GM18867 (cell line): Measurements from ENCODE around the gene CEP164.
A peak's percentile ranks its signal among the peaks of the same experiment; 100 is the strongest.
"Not testable (repeated sequence)": the region's sequence is repeated elsewhere in the genome, so short reads cannot be mapped to it uniquely, and the experiment has no call there.

Experiments
- ATAC-seq: cut with Tn5 transposase; IDR thresholded peaks from one replicate; pipeline ENCODE4 v1.9.1; 2021; ENCODE audit warnings: mild to moderate bottlenecking, moderate library complexity; ENCODE audit not compliant: unreplicated experiment

Gene CEP164

DNA sequence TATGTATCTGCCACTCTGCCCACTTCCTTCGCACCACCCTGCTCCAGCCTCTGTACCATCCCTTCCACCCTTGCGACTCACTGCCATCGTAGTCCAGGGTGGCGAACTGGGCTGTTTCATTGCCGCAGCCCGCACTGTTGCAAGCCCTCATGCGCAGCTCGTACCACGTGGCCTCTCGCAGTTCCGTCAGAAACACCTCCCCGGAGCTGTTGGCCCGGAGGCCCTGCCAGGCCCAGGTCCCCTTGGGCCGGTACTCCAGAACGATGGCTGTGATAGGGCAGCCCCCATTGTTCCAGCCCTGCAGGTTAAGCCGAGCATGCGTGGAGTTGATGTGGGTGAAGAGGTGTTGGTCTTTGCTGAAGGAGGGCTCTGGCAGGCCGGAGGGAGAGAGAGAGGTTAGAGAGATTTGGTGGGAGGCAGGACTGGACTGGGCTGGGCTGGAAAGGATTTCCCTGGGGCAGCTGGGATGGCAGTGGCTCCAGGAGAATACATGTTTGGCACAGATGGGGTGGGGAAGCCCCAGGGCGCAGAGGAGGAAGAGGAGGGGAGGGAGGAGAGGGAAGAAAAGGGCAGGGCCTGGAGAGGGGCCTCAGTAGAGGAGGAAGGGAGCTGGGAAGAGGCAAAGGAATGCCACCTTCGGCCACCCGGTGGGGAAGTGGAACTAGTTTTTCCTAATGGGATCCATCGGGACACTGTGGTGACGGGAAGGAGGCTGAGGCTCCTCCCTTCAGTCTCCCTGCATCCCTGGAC lies 109.6 kb downstream of the CEP164 start:
- ATAC-seq, result no peak

DNA sequence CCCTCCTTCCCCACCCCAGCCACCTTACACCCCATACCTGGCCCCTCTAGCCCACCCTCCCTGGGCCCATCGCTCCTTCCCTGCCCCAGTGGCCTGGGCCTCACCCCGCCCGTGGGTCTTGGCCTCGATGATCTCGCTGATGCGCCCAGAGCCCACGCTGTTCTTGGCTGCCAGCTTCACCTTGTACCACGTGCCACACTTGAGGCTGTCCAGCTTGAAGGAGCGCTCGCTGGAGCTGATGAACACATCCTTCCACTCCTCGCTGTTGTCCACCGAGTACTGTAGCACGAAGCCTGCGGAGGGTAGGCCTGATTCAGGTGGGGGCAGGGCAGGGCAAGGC lies 110.1 kb downstream of the CEP164 start:
- no peak for ATAC-seq

DNA sequence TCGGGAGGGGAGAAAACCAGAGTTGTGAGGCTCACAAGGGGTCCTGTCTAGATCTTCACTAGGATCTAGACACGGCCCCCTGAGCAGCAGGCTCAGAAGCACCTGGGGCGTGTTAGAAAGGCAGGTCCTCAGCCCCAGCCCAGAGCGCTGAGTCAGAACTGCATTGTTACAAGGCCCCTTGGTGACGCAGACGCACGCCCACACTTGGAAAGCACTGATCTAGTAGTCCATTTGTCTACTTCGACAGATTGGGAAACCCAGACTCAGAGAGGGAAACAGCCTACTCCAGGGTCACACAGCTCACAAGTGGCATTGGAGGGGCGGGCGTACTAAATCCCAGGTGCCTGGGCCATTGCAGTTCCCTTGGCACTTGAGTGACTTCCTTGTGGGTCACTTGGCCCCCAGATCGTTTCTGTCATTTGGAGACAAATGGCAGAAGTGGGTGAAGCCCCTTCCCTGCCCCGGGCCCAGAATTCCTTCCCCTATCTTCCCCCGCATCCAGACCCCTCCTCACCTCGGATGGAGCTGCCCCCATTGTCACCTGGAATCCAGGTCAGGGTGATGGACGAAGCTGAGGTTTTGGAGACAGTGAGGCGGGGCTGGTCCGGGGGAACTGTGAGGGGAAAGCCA lies 110.8 kb downstream of the CEP164 start:
- no peak for ATAC-seq

DNA sequence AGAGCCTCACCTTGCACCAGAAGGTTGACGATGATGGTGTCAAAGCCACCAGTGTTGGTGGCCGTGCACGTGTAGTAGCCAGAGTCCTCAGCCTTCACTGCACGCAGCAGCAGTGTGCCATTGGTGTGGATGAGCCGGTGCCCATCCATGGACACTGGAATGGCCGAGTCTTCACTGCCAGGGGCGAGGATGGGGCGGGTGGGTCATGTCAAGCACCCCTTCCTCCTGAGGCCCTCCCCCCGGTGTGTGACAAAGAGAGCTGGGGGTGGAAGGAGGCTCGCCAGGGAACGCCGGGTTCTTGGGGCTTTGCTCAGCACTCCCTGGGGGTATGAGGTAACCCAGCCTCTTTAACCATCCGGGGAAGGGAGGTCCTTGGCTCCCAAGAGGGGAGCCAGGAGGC lies 111.6 kb downstream of the CEP164 start:
- ATAC-seq, result no peak

DNA sequence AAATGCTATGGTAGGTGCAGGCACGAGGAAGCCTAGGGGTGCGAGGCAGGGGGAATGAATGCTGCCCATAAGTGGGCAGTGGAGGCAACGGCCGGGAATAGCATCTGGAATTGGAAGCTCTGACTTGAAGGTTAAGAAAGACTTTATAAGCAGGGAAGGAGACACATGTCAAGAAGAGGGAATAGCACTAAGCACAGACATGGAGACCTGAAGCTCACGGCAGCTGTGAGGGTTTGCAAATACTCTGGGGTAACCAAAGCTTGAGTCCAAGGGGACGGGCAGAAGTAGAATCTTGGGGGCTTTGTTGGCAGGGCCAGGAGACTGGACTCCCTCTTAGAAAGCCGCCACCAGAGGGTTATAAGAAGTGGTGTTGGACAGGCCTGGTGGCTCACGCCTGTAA lies 112.6 kb downstream of the CEP164 start:
- no peak for ATAC-seq

DNA sequence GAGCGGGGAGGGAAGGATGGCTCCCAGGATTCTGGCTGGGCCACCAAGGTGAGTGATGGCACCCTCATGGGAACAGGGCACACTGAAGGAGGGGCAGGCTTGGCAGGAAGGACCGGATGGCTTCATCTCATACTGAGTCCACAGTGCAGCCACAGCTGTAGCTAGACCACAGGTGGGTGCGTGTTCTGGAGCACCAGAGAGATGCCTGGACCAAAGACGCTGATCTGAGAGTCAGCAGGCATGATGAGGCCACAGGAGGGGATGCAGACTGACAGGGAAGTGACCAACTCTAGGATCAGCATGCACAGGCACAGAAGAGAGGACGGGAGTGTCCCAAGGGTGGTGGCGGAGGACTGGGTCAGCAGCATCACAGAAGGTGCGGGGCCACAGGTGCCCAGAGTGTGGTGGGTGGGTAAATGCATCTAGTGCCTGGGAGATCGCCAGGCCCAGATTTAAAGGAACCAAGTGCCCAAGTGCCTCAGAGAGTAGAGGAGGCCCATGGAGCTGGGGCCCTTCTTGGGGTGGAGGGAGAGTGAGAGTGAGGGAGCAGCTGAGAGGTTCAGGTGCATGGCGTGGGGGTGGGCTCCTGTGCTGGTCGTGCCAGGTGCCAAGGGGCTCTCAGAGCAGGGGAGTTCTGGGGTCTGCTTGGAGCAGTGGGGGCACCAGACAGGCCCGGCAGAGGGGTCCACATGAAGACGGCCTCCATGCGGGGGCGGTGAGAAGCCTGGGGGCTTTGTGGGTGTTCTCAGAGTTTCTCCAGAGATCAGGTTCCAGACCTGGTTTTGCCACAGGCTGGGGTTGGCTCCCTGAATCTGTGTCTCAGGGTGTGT lies 113.7 kb downstream of the CEP164 start:
- no peak for ATAC-seq

DNA sequence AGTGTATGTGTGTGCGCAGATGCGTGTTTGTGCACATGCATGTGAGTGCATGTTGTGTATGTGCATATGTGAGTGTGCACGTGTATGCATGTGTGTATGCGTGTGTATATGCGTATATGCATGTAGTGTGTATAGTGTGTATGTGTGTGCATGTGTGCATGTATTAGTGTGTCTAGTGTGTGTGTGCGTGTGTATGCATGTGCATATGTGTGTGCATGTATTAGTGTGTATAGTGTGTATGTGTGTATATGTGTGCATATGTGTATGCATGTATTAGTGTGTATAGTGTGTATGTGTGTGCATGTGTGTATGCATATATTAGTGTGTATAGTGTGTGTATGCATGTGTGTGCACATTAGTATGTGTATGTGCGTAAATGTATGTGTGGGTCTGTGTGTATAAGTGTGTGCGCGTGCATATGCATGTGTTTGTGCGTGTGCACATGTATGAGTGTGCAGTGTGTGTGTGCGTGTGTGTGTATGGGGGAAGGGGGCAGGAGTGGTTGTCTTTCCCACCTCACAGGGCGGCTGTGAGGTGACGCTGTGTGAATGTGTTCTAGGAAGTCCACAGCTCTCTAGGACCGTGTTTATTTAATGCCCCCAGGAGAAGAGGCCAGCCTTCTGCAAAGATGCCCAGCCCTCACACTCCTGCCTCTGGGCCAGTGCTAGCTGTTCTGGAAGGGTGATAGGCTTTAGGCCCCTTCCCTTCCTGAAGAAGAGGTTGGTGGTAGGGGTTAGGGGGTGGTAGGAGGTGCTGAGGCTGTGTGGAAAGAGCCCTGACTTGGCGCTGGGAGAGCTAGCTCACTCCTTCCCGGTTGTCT lies 114.6 kb downstream of the CEP164 start:
- ATAC-seq, result no peak

DNA sequence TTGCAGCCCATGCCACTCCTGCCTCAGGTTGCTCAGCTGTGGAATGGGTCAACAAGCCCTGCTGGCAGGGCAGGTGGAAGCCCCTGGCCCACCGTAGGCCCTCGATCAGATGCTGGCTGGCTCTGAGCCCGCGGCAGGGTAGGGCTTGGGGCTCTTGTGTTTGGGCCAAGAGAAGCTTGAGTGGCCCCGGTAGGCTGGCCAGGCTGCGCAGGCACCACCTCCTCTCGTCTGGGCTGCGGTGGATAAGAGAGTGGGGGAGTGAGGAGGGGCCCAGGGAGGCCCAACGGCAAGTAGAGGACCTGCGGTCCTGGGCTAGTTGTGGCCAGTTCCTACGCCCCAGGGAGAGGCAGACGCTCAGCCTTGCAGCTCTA lies 115.2 kb downstream of the CEP164 start:
- ATAC-seq, result no peak

DNA sequence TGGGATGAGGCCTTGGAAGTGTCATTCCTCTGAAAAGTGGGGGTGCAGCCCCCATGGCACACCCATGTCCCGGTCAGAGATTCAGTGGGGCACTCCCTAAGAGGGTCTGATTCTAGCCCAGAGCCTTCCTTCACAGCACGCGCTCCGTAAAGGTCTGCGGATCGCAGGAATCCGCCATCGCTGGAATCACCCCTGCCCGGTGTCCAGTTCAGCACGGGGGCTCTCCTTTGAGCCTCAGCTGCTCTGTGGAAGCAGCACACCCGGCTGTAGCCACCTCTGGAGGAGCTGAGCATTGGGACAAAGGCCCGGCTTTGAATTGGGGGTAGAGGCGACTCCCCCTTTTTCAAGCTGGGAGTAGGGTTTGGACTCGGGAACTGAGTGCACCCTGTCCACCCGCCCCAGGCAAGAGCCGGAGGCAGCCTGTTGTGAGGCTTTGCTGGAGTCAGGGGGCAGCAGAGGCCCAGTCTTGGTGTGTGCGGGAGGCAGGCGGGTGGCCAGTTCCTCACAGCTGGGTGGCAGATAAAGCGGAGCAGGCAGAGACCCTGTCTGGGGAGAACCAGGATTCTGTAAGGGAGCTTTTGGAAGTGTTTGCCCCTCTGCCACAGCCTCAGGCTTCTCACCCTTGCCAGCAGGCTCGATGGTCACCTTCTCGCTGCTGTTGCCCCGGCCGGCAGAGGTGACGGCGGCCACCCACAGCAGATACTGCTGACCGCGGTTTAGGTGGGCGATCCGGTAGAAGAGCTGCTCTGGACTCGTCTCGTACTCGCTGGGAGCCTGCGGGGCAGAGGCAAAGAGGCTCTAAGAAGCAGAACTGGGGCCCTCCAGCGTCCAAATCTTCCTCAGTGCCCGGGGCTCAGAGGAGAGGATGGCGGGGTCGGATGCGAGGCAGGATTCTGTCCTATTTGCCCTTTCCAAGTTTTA lies 115.9 kb downstream of the CEP164 start:
- ATAC-seq, result no peak

DNA sequence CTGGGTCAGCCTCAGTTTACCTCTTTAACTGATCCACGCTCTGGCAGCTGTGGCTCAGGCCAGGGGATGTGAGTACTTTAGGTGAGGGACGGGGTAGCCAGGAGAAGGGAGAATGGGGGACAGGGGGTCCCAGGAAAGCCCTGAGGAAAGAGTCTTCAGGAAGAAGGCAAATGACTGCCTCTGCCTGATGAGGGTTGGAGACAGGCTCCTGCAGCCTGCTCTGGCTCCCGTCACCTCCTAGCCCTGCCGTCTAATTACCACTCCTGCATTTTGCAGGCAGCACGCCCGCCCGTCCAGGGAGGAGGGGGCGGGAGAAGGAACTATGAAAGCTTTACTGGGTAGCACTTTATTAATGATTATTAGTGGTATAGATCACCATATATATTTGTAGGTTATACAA lies 116.6 kb downstream of the CEP164 start:
- ATAC-seq, result no peak

DNA sequence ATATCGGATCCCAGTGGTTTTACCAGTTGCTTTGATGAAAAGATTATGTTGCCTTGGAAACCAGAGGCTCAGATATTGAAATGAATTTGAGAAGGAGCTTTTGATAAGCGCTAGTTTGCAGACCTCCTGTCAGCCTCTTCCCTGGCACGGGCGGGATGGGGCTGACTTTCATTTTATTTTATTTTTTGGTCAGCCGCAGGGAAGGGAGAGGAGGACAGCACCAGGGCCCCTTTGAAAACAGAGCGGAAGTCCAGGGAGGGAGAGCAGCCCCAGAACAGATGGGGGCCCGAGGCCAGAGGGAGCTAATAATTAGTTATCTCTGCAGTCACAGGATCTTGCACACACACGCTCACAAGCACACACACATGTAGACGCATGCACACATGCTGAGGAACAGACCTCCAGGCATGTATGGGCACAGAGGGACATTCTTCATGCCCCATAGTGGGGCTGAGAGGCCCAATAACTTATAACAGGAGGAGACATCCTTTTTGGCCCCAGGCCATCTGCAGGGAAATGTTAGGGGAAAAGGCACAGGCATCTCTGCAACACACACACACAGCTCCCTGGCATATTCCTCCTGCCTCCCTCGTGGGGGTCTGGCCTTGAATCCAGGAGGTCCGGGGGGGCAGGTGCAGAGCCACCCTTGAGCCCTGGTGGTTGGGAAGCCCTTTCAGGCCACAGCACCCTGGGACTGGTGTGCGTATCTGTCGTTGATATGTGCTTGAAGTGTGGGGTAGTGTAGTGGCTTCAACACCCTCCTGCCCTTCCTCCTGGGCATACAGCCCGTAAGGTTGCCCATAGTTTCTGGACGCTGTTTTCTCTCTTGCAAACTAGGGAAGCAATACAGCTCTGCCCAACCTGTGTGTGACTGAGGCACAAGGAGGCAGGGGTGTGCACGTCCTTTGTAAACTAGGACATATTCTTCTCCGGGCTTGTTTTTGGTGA lies 117.3 kb downstream of the CEP164 start:
- no peak for ATAC-seq

DNA sequence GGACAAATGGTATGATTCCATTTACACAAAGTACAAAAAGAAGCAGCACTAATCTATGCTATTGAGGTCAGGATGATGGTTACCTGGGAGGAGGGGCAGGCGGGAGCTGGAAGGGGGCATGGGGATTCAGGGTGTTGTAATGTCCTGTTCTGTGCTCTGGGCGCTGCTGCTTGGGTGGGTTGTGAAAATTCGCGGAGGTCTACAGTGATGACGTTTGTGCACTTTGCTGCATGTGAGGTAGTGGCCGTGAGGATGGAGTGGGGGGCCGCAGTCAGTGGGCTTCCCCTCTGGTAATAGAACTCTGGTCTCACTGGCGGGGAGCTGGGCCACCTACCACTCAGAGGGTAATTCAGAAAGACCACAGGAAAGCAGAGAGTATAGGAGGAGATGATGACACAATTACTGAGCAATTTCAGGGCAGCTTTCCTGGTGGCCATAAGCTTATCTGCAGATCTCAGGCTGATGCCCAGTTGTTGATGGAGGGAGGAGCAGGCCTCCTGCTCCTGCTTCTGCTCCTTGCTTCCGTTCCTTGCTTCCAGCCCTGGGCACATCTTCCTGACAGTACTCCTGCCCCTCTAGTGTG lies 121.5 kb downstream of the CEP164 start:
- no peak for ATAC-seq

DNA sequence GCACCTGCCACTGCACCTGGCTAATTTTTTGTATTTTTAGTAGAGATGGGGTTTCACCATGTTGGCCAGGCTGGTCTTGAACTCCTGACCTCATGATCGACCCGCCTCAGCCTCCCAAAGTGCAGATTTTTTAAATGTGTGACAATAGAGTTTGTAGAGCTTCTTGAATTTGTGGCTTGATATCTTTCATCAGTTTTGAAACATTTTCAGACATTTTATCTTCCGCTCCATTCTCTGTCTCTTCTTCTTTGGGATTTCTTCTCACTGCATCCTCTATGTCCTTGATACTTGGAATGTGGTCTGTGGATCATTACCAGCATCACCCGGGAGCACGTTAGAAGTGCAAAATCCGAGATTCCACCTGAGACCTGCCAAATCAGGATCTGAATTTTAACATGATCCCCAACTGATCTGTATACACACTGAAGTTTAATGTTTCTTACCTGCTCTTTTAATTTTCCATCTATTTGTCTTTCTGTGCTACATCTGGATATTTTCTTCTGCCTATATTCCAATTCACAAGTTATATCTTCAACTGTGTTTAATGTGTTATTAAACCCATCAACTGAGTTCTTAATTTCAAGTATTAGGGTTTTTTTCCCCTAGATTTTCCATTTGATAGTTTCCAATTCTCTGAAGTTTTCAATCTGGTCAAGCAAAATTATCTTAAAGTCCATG lies 126.4 kb downstream of the CEP164 start:
- ATAC-seq, result no peak

DNA sequence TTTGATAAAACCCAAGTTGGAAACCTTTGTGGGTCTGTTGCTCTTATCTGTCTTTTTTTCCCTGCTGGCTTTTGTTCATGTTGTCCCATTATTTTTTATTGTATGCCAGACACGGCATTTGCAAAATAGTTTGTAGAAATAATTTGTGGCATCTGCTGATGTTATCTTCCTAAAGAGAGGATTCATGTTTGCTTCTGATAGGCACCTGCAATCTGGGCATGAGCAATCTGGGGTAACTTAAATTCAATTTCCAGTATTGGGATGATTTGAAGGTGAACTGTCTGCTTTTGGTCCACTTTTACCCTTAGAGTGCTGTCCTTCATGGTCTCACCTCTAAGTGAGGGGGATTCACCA lies 126.9 kb downstream of the CEP164 start:
- no peak for ATAC-seq

DNA sequence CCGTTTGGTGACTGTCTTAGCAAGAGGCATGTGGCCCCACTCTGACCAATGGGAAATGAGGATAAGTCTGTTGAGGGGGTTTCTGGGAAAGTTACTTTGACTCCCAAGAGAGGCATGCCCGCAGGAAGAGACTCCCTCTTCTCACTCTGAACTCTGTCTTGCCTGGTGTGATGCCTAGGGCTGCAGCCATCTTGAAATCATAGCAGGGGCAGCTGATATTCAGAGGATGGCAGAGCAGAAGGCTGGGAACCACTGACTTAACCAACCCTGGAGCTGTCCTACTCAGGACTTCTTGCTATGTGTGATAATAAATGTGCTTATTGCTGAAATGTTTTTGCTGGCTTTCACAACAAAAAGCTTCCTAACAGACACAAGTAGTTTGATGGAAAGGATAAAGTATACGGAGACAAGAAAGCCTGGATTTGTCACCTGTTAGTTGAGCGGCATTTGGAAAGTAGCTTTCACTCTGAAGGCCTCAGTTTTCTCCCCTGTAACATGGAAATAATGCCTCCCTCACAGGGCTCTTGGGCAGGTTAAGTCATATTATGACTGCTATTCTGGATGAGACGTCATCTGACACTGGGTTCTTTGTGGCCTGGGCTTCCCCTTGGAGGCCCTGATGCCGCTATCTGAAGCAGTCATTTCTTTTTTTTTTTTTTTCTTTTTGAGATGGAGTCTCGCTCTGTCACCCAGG lies 128.5 kb downstream of the CEP164 start:
- ATAC-seq, result peak; percentile 76

DNA sequence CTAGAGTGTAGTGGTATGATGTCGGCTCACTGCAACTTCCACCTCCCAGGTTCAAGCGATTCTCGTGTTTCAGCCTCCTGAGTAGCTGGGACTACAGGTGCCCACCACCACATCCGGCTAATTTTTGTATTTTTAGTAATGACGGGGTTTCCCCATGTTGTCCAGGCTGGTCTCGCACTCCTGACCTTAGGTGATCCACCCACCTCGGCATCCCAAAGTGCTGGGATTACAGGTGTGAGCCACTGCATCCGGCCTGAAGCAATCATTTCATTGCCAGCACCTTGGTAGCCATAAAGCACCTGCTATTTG lies 129.0 kb downstream of the CEP164 start:
- ATAC-seq, result not testable (repeated sequence)

DNA sequence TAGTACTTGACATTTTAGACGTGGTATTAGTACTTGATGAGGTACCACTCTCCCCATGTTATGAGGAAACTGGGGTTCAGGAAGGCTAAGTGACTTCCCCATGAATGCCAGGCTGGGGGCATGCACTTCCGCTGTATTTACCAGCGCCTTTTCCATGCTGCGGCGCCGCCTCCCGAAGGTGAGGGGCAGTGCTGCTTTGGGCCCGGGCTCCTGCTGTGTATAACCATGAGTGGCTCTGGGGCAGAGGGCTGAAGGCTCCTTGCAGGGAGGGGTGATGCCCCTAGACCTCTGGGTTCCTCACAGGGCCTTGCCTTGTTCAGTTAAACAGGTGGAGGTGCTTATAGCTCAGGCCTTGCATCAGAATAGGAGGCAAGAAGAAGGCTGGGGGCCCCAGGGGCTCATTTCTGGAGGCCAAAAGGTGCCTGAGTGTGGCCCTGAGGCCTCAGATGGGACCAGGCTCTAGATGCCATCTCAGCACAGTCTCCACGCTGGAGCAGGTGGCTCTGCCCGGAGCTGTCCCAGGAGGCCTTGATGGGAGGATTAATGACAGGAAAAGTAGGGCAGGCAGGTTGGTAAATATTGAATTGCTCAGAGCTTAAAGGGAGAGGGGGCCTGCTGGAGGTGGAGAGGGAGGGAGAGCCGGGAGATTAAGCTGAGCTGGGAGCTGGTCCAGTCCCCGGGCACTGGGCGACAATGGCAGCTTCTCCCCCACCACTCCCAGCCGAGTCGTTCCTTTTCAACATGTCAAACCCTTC lies 129.6 kb downstream of the CEP164 start:
- ATAC-seq, result no peak
